HG03521 (cell line): ENCODE data around the gene RALGAPA2.

ENCODE experiments used
- ATAC-seq: cut with Tn5 transposase; IDR thresholded peaks from one replicate; pipeline ENCODE4 v1.9.1; 2021; ENCODE audit warnings: mild to moderate bottlenecking, moderate library complexity; ENCODE audit not compliant: unreplicated experiment

The RALGAPA2 gene

DNA sequence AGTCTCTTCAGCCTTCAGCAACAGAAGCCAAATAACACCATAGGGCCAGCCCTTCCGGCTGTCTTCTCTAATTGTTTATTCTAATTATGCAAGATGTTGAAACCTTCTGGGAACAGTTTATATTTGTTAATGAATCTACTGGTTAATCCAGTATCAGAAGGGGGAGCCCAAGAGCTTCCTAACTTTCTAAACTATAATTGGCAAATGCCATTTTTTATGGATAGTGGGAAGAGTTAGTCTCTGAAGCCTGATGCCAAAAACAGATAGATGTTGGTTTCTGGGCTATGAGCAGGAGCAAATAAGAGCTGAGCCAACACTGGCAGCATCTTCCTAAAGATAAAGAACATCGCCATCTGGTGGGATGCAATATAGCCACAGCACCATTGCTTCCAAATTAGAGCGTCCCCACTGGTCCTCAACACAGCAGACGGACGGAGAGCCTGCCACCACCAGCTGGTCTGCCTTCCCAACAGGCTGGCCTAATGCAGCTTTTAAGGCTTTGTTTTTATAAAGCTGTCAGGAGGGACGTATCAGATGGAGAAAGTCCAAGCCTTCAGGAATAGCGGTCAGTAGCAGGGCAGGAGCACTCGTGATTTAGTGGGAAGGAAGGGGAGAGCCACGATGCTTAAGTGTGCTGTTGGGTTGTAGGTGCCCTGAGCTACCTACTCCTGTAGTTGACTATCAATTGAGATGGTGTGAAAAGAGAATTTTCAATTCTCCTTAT lies 118.8 kb downstream of the RALGAPA2 start:
- no peak for ATAC-seq

- ATAC-seq: no peak
Observed at GRCh38 chr20:20585146-20585545, 127.3 kb downstream of the RALGAPA2 start.

DNA sequence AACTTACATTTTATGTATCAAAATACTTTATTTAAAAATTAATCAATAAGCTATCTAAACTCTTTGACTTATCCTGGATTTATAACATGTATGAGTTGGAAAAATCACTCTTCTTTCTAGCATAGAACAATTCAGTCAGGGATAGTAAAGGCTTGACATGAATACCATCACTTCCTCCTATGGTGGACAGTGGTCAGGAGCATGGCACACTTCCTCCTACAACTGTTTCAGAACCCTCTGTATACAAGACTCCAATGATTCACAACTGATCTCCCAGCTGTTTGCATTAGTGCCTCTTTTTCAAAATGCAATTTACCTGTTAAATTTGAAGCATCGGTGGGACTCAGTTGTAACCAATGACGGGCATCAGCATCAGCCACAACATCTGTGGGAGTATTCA lies 129.7 kb downstream of the RALGAPA2 start:
- no peak for ATAC-seq

DNA sequence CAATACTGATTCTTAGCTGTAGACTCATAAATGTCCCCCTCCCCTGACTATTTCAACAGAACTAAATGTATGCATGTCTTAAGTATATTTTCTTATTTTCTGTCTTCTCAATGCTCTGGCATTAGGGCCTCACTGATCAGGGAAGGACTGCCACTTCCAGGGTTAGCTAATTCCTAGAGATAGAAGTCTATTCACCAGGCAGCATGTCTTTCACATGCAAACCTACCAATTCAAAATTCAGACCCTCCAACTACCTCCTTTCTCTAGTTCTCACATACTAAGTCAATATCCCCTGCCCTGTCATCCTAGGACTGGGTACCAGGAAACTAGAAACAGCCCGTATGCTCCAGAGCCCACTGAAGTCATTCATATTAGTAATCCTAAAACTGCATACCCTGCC lies 132.3 kb downstream of the RALGAPA2 start:
- no peak for ATAC-seq

DNA sequence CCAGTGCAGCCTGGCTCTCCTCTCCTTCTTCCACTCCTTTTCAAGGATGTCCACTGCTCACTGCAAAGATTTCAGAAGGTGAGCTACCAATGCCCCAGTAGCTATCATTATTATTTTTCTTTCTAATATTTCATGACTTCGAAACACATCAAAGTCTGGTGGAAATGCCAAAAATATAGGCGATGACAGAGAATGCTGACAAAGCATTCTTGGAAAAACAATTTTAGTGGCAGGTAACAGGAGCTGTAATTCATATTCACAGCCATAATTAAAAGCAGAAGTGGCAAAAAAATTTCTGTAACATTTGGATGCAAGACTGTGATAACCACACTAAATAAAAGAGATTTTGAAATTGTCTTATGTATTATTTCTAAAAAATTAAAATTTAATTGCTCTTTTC lies 133.6 kb downstream of the RALGAPA2 start:
- no peak for ATAC-seq

DNA sequence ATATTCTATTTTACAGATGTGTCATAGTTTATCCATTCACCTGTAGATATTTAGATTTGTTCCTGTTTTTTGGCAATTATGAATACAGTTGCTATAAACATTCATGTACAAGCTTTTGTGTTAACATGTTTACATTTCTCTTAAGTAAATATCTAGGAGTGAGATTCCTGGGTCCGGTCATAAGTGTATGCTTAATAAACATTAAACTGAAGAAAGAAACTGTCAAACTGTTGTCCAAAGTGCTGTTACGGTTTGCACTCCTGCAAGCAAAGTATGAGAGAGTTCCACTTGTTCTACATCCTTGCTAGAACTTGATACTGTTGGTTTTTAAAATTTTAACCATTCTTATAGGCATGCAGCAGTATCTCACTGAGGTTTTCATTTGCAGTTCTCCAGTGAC lies 138.6 kb downstream of the RALGAPA2 start:
- no peak for ATAC-seq

DNA sequence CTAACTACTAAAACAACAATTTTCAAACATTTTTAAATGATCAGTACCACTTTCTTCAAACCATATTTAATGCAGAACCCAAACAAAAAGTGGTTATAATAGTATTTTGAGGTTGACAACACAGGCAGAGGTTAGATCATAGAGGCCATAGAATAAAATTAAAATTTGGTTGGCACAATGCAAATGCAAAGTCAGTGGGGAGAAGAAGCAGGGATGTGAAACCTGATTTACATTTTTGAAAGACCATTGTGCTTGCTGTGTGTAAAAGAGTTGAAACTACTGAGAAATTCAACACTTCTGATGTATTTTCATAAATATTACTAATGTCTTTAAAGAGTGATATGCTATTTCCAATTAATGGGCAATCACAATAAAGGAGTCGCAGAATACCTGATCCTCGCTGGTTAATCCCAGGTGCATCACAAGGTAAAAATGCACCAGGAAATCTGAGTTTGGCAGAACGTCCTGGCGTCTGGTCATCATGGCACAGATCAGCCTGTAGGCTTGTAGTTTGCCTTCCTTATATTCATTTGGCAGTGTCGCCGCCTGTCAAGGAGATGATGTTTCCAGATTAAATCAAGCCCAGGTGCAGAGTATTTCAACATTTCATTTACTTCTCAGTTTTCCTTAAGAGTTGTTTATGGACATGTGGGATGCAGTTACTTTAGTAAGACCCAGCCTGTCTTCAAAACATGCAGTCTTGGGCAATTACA lies 141.2 kb downstream of the RALGAPA2 start:
- no peak for ATAC-seq

DNA sequence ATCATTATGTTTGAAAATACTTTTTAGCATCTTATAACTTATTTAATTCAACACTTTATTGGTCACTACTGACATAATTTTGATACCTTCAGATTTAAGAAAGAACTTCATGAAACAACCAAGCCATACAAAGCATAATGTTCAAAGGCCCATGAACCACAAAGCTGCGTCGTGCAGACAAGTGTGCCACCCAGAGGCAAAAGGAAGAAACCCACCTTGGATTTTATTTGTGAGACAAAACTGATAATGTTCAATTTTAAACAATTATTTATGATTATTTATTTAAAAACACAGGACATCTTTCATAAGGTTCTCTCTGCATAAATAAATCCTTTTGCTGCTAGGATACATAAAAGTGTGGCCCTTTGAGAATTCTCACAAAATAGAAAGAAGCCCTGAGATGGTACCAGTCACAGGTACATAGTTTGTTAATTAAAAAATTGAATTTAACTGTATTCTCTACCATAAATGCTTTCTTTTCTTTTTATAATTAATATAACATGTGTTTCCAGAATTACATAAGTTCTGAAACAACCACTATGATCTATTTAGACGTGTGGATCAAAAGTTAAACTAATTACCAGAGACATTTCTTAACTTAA lies 143.7 kb downstream of the RALGAPA2 start:
- ATAC-seq: no peak

- ATAC-seq: no peak
Observed at GRCh38 chr20:20567712-20568111, 144.7 kb downstream of the RALGAPA2 start.

DNA sequence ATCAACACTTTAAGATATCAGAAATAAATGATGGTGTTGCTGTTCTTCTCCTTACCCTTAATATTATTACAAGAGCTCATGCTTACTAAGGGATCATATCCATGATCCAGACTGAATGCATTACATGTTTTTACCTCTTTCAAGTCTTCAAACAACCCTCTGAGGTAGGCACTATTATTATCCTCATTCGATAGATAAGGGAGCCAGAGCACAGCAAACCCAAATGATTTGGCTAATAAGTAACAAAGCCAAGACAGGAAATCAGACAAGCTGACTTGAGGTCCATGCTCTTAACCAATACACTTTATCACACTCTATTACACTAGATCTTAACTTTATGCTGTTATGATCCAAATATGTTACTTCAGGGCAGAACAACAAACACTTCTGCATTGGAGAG lies 145.9 kb downstream of the RALGAPA2 start:
- no peak for ATAC-seq

GRCh38 chr20:20564279-20564678 lies 148.2 kb downstream of the RALGAPA2 start:
- ATAC-seq: no peak

- no peak for ATAC-seq
Observed at GRCh38 chr20:20562507-20562906, 149.9 kb downstream of the RALGAPA2 start.

GRCh38 chr20:20561841-20562240 lies 150.6 kb downstream of the RALGAPA2 start:
- no peak for ATAC-seq

GRCh38 chr20:20561172-20561571 lies 151.3 kb downstream of the RALGAPA2 start:
- ATAC-seq: no peak

DNA sequence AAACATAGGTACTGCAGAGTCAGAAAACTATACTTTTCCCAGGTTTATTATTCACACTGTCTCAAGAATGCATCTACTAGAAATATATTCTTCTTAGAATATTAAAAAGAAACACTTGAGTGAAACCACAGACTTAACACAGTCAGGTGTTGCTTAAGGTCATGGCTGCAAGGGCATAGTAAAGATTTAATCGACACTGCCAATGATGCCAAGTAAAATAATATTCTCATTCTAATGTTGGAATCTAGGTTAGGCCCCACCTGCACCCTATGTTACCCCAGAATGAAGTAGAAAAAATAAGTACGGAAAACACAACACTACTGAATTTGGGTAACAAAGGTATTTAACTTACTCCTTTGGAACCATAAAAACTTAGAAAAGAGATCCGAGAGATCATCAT lies 155.0 kb downstream of the RALGAPA2 start:
- ATAC-seq: no peak

GRCh38 chr20:20555838-20556237 lies 156.6 kb downstream of the RALGAPA2 start:
- ATAC-seq: no peak

DNA sequence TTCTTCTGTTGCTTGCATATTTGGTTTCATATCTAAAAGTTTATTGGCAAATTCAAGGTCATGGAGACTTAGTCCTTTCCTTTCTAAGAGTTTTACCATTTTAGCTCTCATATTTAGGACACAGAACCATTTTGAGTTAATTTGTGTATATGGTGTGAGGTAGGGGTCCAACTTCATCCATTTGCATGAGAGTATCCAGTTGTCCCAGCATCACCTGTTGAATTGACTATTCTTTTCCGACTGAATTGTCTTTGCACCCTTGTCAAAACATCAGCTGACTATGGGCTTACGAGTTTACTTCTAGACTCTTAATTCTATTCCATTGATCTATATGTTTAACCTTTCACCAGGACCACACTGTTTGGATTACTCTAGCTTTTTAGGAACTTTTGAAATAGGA lies 157.5 kb downstream of the RALGAPA2 start:
- no peak for ATAC-seq

- no peak for ATAC-seq
Observed at GRCh38 chr20:20553541-20553940, 158.9 kb downstream of the RALGAPA2 start.

DNA sequence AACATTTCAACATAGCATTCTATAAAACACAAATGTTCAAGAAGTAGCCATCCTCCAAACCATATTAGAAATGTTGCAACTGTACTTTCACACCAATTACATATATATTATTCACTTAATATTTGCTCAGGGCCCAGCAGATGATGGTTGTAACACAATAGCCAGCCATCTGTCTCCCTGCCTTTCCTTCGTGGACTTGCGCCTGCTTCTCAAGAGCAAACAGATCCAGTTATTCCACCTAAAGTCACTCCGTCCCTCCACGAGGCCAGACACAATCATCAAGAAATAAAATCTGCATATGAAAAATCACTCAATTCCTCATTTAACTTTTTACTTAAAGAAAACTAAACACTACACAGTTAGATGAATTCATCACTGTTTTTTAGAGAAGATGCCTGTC lies 160.4 kb downstream of the RALGAPA2 start:
- no peak for ATAC-seq

DNA sequence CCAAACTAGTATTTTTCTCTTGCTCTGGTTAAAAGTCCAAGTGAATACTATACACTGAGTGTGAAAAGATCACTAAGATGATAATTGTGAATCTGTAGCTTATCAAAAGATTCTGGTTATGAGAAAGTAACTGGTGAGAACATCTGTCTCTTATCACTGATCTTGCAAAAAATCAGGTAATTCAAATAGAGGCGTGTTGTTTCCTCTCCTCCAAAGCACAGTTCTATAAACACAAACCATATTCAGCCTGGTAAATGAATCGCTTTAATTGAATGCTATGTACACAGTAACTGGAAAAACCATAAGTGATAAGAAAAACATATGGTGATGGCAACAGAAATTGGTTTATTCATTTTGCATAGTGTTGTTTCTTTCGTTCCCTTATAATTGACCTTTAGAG lies 161.0 kb downstream of the RALGAPA2 start:
- ATAC-seq: no peak

DNA sequence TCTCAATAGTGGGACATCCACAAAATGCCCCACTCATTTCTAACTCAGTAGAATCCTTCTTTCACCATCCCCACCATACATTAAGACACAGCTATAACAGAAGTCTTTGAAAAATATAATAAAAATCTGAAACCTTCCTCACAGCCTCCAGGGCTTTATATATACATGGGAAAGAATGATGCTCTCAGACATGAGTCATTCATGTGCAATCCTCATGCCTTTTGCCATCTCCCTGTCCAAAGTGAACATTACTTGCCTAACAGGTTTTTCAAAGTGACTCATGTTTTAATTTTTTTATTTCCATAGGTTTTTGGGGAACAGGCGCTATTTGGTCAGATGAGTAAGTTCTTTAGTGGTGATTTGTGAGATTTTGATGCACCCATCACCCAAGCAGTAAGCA lies 162.7 kb downstream of the RALGAPA2 start:
- ATAC-seq: no peak

- ATAC-seq: no peak
Observed at GRCh38 chr20:20549267-20549612, 163.2 kb downstream of the RALGAPA2 start.
